Activated T-helper 1 cell treated with Interleukin-2 at 50 U/mL for 16 hours (primary cell): ENCODE results near the gene TMEM203.
A peak's percentile ranks its signal among the peaks of the same experiment; 100 is the strongest.

Experiments used
- DNase-seq: peaks from one replicate; pipeline ENCODE4 v3.0.0-alpha.2; 2020; ENCODE audit warnings: low read depth

Gene TMEM203

GRCh38 chr9:137165250-137165836 is 40.1 kb downstream of the TMEM203 start:
- DNase-seq = no peak

GRCh38 chr9:137164370-137165249 is 40.8 kb downstream of the TMEM203 start:
- DNase-seq = no peak

- DNase-seq = no peak
These were observed 41.6 kb downstream of the TMEM203 start for GRCh38 chr9:137163805-137164204.

- DNase-seq = no peak
These were observed 42.1 kb downstream of the TMEM203 start for GRCh38 chr9:137163365-137163715.

DNA sequence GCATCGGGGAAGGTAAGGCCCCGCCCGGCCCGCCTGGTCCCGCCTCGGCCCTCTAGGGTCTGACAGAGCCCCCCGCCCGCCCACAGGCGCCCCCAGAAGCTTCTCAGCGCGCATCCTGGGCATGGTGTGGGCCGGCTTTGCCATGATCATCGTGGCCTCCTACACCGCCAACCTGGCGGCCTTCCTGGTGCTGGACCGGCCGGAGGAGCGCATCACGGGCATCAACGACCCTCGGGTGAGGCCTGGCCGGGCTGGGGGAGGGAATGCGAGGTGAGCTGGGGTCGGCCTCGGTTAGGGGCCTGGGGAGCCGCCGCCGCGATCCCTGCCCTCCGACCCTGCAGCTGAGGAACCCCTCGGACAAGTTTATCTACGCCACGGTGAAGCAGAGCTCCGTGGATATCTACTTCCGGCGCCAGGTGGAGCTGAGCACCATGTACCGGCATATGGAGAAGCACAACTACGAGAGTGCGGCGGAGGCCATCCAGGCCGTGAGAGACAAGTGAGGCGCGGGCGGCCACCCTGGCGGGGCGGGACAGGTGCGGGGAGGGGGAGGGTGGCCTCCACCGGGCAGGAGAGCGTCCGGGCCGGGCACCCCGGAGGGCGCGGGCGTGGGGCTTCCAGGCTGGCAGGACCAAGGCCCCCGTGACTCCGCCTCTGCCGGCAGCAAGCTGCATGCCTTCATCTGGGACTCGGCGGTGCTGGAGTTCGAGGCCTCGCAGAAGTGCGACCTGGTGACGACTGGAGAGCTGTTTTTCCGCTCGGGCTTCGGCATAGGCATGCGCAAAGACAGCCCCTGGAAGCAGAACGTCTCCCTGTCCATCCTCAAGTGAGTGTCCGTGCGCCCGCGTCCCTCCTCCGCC is 42.7 kb downstream of the TMEM203 start:
- DNase-seq = no peak

DNA sequence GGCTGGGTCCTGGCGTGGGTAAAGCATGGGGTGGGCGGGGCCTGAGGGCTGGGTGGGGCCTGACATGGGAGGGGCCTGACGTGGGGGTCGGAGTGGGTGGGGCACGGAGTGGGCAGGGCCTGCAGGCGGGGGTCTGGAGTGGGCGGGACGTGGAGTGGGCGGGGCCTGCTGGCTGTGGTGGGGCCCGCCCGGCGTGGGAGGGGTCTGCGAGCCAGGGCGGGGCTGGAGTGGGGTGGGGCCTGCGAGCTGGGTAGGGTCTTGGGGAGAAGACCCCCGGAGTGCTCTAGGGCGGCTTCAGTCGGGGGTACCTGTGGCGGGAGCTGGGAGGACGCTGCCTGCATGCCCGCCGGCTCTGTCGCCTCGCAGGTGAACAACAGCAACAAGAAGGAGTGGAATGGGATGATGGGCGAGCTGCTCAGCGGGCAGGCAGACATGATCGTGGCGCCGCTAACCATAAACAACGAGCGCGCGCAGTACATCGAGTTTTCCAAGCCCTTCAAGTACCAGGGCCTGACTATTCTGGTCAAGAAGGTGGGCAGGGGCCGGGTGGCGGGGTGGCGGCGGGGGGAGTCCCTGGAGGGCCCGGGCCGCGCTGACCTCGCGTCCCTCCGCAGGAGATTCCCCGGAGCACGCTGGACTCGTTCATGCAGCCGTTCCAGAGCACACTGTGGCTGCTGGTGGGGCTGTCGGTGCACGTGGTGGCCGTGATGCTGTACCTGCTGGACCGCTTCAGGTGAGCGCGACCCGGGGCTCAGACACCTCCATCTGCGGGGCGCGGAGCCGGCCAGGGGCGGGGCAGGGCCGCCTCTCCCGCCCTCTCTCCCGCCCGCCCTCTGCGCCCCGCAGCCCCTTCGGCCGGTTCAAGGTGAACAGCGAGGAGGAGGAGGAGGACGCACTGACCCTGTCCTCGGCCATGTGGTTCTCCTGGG is 43.6 kb downstream of the TMEM203 start:
- DNase-seq = no peak

- DNase-seq = no peak
These were observed 44.5 kb downstream of the TMEM203 start for GRCh38 chr9:137160716-137161557.

DNA sequence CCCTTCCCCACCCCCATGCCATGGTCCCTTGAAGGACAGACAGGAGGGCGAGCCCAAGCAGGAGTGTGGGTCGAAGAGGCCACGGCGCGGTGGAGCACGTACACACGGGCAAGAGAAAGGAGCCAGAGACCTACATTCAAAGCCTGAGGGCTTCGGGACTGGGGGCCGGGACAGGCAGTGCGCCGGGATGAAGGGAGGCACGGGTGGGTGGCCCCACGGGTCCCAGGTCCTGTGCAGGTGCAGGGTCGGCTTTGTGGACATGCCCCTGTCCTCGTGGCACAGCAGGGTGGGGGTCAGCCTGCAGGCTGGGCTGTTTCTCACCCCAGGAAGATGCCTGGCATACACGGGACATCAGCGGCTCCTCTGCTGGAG is 45.4 kb downstream of the TMEM203 start:
- DNase-seq = no peak

DNA sequence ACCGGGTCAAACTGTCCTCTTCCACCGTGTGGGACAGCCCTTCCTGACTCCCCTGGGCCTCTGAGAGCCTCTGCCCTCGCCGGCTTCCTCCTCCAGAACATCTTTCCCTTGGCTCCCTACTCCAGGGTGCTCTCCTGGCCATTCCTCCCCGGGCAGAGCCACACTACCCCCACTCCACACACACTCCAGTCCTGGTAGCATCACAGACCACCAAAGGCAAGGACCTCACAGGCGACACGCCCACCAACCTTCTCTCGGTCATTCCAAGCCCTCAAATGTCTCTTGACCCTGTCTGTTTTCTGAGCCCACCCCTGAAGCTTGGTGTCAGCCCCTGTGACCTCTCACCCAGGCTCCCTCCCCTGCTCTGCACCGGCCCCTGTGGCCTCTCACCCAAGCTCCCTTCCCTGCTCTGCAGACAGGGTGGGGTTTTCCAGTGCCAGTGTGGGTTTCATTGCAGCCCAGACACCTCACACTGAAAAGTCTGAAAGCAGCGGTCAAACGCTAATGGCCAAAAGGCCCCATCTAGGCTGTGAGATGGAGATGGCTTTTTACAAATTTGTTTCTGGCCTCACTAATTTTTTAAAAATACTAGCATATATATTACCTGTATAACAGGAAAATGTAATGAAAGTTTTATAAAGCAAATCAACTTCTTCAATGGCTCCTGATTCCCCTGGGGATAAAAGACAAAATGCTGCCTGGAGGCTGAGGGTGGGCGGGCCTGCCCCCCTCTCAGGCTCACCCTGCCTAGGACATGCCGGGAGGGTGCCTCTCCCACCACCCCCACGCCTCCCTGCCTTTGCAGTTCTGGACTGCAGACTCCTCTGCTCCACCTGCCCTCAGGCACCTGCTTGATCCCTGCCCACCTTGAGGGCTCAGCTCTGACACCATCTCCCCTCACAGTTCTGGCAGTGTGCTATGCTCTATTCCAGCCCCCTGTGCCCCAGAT is 46.1 kb downstream of the TMEM203 start:
- DNase-seq = no peak

GRCh38 chr9:137158625-137159024 is 46.8 kb downstream of the TMEM203 start:
- no peak for DNase-seq

DNA sequence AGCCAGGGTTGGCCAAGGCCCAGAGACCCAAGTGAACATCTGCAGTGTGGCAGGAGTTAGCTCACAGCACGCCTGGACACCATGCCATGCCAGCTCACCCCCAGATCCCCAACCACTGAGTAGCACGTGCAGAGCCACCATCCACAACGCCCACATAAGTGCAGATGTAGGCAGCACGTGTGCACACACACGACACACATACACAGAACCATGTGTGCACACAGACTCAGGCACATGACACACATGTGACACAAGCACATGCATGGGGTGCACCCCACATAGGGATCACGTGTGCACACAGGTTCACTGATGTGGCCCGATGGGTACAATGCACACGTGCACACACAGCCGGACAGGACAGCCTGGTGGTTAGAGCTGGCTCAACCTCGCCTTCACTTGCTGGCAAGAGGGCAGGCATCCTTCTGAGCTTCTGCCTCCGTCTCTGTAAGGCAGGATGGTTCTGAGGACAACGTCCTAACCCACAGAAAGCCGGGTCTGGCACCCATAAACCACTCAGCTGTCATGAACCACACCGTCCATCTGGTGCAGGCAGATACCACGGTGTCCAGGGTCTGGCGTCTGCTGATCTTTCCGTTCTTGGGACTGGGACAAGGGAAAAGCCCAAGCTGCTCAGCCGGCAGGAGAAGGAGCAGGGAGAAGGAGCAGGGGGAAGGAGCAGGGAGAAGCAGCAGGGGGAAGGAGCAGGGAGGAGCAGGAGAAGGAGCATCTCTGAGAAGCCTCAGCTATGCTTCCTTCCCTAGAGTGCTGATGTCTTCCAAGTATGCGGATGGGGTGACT is 47.6 kb downstream of the TMEM203 start:
- no peak for DNase-seq

DNA sequence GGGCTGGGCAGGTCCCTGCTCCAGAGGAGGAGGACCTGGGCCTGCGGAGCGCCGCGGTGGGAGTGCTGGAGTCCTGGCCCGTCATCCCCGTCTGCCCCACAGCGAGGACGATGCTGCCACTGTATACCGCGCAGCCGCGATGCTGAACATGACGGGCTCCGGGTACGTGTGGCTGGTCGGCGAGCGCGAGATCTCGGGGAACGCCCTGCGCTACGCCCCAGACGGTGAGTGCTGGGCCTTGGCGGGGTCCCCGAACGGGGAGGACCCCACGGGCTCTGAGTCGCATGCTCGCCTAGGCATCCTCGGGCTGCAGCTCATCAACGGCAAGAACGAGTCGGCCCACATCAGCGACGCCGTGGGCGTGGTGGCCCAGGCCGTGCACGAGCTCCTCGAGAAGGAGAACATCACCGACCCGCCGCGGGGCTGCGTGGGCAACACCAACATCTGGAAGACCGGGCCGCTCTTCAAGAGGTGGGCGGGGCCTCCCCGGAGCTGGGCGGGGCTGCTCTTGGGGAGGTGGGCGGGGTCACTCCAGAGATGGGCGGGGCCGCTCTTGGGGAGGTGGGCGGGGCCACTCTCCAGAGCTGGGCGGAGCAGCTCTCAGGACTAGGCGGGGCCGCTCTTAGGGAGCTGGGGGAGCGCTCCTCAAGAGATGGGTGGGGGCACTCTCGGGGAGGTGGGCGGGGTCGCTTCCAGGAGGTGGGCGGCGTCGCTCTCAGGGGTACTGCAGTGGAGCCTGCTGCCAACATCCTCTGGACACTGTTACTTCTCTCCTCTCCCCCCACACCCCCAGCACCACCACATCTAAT is 48.7 kb downstream of the TMEM203 start:
- DNase-seq = peak; percentile 36
